GM21529 (cell line): Measurements from ENCODE around the gene NPC1.

Source experiments
- ATAC-seq: cut with Tn5 transposase; IDR thresholded peaks from one replicate; pipeline ENCODE4 v1.9.1; 2021; ENCODE audit not compliant: unreplicated experiment

Gene NPC1

GRCh38 chr18:23609390-23610023, 23.2 kb upstream of the NPC1 start:
- ATAC-seq: no peak

GRCh38 chr18:23608211-23608610, 21.9 kb upstream of the NPC1 start:
- no peak for ATAC-seq

GRCh38 chr18:23605941-23606340, 19.6 kb upstream of the NPC1 start:
- ATAC-seq: no peak

- ATAC-seq: no peak
Observed at GRCh38 chr18:23599809-23600208, 13.5 kb upstream of the NPC1 start.

- no peak for ATAC-seq
Observed at GRCh38 chr18:23596183-23596582, 9.9 kb upstream of the NPC1 start.

- no peak for ATAC-seq
Observed at GRCh38 chr18:23595591-23595990, 9.3 kb upstream of the NPC1 start.

GRCh38 chr18:23593720-23594119, 7.4 kb upstream of the NPC1 start:
- no peak for ATAC-seq

- no peak for ATAC-seq
Observed at GRCh38 chr18:23592911-23593310, 6.6 kb upstream of the NPC1 start.

- ATAC-seq: no peak
Observed at GRCh38 chr18:23591011-23591410, 4.7 kb upstream of the NPC1 start.

GRCh38 chr18:23588836-23589560, 2.7 kb upstream of the NPC1 start:
- no peak for ATAC-seq

- ATAC-seq: no peak
Observed at GRCh38 chr18:23587220-23587642, 925 bp upstream of the NPC1 start.

GRCh38 chr18:23585897-23586248, 433 bp downstream of the NPC1 start:
- peak; percentile 17 for ATAC-seq

GRCh38 chr18:23585007-23585871, 1.1 kb downstream of the NPC1 start:
- ATAC-seq: no peak

- no peak for ATAC-seq
Observed at GRCh38 chr18:23584019-23584983, 2.0 kb downstream of the NPC1 start.

- ATAC-seq: no peak
Observed at GRCh38 chr18:23583071-23583865, 3.0 kb downstream of the NPC1 start.

GRCh38 chr18:23580677-23581367, 5.5 kb downstream of the NPC1 start:
- no peak for ATAC-seq

- no peak for ATAC-seq
Observed at GRCh38 chr18:23578891-23579653, 7.2 kb downstream of the NPC1 start.

GRCh38 chr18:23578067-23578701, 8.1 kb downstream of the NPC1 start:
- no peak for ATAC-seq
